ENCODE measurements around the gene FAM131B.

DNA sequence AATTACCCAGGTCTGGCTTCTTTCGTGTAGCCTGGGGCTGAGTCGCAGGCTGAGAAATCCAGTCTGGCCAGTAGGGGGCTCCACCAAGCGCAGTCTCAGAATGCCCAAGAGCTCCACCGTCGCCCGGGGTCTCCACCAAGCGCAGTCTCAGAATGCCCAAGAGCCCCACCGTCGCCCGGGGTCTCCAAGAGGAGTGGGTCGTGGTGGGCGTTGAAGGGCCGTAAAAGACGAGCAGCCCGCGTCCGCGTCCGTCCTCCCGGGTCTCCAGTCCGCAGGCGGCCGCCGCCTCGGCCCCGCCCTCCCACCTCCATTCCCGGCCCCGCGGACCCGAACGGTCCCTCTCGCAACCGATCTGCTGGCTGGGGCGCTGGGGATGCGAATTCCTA is 17.7 kb upstream of the FAM131B start:
- TF ChIP-seq CTCF (IDR thresholded peaks at IDR 0.05; ENCODE audit: low read depth, low read length), result peak; percentile 97
- TF ChIP-seq POLR2A (IDR thresholded peaks at IDR 0.05; ENCODE audit: extremely low read depth, insufficient read length), result no peak
